Limb (tissue), 2 donors: ENCODE data around the gene B4GALT6.

Source experiments
- DNase-seq, 2 donors: peaks; one replicate each; pipeline ENCODE4 v3.0.0-alpha.2; 2016; ENCODE audit errors: extremely low spot score in 2 of 2

Gene B4GALT6

GRCh38 chr18:31633392-31634330 lies 50.7 kb downstream of the B4GALT6 start:
- DNase-seq: no peak

GRCh38 chr18:31632356-31632755 lies 52.0 kb downstream of the B4GALT6 start:
- no peak for DNase-seq

- no peak for DNase-seq
Observed at GRCh38 chr18:31631526-31631925, 52.9 kb downstream of the B4GALT6 start.

- DNase-seq: no peak
Observed at GRCh38 chr18:31630549-31630948, 53.8 kb downstream of the B4GALT6 start.

GRCh38 chr18:31626409-31626808 lies 58.0 kb downstream of the B4GALT6 start:
- no peak for DNase-seq

GRCh38 chr18:31624892-31625640 lies 59.3 kb downstream of the B4GALT6 start:
- no peak for DNase-seq

- no peak for DNase-seq
Observed at GRCh38 chr18:31619291-31619690, 65.1 kb downstream of the B4GALT6 start.

GRCh38 chr18:31618801-31619200 lies 65.6 kb downstream of the B4GALT6 start:
- DNase-seq: no peak

GRCh38 chr18:31617031-31617717 lies 67.2 kb downstream of the B4GALT6 start:
- no peak for DNase-seq

GRCh38 chr18:31616586-31616985 lies 67.8 kb downstream of the B4GALT6 start:
- DNase-seq: no peak

- DNase-seq: no peak
Observed at GRCh38 chr18:31614044-31614443, 70.3 kb downstream of the B4GALT6 start.

GRCh38 chr18:31612124-31612523 lies 72.3 kb downstream of the B4GALT6 start:
- DNase-seq: no peak

GRCh38 chr18:31611511-31611910 lies 72.9 kb downstream of the B4GALT6 start:
- no peak for DNase-seq

- no peak for DNase-seq
Observed at GRCh38 chr18:31610286-31611205, 73.8 kb downstream of the B4GALT6 start.

GRCh38 chr18:31609886-31610285 lies 74.5 kb downstream of the B4GALT6 start:
- no peak for DNase-seq

GRCh38 chr18:31607384-31607783 lies 77.0 kb downstream of the B4GALT6 start:
- DNase-seq: no peak

- DNase-seq: no peak
Observed at GRCh38 chr18:31606265-31606664, 78.1 kb downstream of the B4GALT6 start.

- no peak for DNase-seq
Observed at GRCh38 chr18:31603315-31603714, 81.1 kb downstream of the B4GALT6 start.

GRCh38 chr18:31598021-31598805 lies 86.2 kb downstream of the B4GALT6 start:
- no peak for DNase-seq
